HK-2 (cell line): ENCODE measurements around the gene DICER1.

Source experiments
- DNase-seq: peaks from one replicate; pipeline ENCODE4 v3.0.0-alpha.2; 2018; ENCODE audit not compliant: unreplicated experiment

DICER1 gene

DNA sequence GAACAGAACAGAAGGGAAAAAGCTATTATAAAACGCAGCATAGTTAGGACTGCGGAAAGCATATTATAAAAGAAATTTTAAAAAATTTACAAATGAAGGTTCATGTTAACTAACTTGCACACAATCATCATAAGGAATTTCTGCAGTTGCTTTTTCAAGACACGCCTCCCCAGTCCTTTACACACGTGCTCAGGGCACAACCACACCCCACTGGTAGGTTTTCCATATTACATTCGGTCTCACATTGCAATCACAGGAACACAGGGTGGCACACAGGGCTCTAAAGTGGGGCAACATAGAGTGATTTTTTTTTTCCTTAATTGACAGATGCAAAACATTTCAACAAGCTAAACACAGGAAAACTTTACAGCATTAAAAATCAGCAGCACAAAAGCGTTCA, 69.7 kb downstream of the DICER1 start:
- no peak for DNase-seq

DNA sequence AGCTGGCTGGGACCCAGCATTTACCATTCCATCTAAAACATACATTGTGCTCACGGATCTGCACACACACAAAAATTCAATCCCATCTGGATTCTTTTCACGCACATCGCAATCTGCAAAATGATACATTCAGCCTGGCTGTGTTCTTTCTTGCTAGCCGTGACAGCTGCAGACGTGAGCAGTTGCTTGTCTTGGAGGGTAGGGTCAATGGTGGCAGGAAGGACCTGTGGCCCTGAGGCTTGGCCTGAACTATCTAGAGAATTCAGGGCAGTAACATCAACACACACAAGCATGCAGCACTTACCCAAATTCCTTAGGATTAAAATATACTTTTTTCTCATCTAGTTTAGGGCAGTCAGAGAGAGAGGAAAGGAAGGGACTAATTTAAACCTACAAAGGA, 72.0 kb downstream of the DICER1 start:
- DNase-seq: no peak

DNA sequence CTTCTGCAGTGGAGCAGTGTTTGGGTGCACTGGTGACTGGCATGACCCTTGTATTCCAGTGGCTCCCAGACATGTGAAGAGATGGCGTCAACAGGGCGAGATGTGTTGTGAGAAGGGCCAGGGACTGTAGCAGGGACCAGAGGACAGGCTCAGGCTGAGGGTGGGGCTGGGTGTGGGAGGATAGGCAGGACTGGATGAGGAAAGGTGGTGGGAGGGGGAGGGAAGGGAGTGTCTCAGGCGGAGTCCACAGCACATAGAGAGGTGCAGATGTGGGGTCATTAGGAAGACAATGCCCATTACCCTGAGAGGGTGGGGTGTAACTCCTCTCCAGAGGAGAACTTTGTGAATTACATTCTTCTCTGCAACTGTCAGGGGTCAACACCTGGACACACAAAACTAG, 78.5 kb downstream of the DICER1 start:
- DNase-seq: no peak

DNA sequence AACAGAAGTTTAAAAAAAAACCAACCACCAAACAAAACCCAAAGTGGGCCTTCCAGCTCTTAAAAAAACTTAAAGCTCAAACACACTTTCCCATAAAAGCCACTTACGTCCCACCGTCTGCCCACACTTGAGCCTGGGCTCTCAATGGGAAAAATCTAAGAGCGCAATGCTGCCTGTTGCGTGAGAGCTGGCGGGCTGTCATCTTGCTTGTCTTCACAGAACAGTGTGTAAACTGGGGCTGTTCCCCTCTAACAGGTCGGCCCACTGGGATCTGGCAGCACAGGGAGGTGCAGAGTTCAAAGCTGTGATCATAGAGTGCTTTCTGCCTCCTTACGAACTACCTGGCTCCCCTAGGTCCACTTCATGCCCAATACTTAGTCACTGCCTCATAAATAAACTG, 80.0 kb downstream of the DICER1 start:
- DNase-seq: no peak

DNA sequence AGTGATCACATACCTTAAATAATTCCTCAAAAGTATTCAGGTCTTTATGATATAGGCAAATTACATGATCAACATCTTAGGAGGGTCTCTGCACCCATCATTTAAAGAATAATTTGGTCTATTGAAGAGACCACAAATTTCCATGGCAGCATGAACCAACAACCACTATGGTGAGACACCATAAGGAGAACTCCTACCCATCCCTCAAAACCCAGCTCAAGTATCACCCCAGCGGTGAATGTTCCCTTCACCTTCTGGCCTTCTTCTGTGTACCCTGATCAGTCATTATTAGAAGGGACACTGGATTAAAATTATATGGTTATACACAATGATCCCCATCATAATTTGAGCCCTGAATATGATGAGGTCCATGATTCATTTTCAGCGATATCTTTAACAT, 81.5 kb downstream of the DICER1 start:
- DNase-seq: no peak

DNA sequence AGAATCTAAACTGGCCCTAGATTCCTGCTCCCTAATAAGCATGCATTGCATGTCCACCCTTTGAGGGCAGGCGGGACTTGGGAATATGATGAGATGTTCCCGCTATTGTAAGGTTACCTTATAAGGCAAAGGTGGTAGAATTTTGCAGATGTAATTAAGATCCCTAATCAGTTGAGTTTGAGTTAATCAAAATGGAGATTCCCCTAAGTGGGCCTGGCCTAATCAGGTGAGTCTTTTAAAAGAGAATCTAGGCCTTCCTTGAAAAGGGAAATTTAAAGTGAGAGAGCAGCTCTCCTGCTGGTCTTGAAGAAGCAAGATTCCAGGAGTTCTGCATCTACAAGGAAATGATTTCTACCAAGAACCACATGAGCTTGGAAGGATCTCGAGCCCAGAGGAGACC, 83.4 kb downstream of the DICER1 start:
- no peak for DNase-seq

DNA sequence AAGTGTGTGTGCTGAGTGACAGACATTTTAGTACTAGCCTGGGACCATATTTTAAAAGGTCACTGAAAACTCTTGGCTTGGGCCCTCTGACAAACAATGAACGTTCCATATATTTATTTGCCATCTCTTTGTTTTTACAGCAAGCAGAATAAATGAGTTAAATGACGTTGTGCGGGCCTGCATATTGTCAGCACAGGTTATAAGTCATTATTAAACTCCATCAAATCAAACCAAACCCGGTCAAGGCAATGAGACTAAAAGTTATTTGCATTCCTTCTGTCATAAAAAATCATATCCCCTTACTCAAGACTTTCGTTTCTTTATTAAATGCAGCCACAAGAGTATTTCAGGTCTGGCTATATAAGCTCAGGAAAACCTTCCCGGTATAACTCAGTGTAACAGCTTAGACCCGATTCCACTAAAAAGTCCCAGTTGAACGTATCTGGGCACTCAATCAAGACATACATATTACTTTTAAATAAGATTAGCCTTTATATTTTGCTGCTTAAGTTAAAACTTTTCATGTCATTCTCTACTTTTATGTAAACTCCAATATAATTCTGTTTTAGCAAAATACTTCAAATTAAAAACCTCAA, 84.9 kb downstream of the DICER1 start:
- no peak for DNase-seq

DNA sequence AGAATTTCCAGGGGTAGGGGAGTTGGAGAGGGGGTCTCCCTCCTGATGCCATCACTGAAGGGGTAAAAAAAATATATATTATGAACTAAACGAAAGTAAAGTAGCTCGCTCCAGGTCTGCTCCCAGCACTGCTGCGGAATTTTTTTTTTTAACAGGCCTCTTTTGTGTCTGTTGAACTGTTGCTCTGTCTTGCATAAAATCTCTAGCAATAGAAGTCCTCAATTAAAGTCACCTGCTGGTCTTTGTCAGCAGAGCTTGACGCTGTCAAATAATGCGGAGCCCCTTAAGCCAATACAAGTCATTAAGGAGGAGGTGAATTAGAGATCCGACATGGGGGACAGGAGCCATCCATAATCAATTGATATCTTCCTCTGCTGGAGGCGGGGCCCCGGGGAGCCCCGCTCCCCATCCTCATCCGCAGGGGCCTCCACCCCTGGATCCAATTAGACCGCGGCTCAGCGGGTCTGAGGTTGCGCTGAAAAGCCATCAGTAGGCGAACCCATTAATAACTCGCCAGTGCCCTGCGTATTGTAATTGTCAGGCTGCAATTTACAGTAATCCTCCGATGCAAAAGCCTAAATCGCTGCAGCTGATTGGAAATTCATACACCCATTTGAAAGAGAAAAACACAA, 85.6 kb downstream of the DICER1 start:
- no peak for DNase-seq

DNA sequence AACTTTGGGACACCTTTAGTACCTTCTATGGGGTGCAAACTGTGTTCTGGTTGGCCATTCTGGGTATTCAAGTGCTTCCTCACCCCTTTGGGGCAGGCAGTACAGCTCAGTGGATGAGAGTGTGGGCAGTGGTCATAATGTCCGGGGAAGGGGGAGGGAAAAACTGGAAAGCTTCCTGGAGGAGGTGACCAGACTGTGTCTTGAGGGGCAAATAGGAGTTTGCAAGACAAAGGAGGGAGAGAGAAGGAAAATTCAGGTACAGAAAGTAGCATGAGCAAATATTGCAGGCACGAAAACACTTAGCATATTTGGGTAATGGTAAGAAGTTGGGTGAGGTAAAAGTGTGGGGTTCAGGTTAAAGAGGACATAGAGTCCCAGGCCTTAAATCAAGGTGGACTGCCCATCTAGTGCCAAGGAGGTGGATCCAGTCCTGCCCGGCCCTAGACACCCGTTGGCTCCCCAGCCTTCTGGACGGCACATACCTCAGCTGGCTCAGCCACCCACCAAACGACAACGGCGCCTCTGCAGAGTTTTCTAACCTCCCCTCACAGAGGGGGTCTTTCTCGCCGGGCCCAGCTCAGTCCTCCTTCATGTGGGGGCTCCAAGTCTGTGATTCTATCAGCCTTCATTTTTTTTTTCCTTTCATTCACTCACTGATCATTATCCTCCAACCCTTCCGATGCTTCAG, 86.4 kb downstream of the DICER1 start:
- no peak for DNase-seq

DNA sequence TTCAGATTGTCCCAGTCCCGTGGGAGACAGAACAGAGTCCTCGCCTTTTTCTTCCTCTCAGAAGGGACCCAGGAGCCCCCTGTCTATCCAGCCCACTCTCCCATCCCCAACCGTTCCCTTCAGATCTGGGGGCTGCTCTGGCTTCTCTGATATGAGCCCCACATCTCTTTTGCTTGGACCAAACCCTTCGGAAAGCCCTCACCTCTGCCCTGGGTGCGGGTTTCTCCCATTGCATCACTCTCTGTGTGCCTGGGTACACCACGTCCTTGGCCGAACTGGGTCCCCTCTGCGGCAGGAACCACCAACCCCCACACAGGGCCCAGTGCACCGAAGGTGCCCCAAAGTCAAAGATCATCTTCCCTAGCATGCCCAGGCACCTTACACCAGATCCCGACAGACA, 87.8 kb downstream of the DICER1 start:
- DNase-seq: no peak

DNA sequence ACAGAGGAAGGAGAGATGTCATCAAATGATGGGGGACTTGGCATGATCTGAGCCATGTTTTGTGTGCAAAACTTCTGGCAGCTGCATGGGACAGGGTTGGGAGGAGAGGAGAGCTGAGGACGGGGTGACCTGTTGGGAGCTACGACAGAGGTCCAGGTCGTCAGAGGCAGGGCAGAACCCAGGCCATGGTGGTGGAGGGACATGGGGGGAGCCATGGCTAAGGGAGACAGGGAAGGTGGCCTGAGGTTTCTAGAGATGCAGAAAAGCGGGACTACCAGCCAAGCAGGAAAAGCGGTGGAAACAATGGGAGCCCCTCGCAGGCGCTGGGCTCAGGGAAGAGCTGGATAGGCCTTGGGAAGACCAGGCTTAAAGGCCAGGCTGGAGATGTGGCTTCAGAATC, 88.3 kb downstream of the DICER1 start:
- no peak for DNase-seq

DNA sequence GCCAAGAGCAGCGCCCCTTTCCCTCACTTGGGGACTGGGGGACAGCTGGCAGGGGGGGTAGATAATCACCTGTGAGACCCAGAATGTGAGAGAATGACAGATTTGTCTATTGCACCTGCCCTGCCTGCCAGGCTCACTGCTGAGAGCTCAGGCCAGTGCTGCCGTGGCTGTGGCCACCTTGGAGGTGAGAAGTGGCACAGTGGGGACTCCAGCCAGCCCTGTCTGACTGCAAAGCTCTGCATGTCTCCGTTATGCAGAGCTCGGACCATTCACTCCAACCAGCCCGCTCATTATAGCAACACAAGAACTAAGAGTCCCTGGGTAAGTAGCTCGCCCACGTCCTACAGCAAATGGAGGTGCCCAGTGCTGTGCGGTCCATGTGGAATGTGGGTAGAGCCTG, 88.8 kb downstream of the DICER1 start:
- DNase-seq: no peak

DNA sequence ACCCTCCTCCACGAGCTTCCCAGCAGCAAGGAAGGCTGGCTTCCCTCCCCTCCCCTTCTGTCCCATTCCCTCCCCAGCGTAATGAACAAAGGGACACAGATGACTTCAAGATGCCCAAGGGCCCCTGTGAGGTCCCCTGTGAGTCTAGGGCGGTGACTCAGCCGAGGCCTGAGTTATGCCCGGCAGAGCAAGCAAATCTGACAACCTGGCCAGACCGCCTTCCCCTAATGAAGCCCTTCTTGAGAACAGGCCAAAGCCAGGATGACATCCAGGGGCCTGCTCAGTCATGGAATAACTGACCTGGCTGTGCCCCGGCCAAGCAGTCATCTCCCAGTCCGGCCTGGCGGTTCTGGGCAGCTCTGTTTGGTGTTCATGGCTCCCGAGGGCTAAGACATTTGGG, 89.2 kb downstream of the DICER1 start:
- DNase-seq: no peak

DNA sequence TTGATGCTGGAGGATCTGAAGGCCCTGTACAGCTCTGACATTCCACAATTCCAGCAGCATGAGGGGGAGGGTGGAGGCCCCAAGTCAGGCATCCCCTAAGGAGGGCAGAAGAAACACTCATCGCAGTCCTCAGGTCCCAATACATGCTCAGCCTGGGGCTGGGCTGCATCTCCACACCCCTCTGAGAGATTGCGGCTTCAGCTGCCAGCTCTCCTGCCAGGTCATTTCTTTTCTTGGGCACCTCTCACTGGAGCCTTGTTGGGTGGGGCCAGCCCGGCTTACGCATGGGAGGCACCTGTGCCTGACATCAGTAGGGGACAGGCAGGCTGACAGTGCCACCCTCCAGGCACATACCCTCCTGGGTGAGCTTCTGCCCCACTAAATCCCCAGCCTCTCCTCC, 89.8 kb downstream of the DICER1 start:
- no peak for DNase-seq

DNA sequence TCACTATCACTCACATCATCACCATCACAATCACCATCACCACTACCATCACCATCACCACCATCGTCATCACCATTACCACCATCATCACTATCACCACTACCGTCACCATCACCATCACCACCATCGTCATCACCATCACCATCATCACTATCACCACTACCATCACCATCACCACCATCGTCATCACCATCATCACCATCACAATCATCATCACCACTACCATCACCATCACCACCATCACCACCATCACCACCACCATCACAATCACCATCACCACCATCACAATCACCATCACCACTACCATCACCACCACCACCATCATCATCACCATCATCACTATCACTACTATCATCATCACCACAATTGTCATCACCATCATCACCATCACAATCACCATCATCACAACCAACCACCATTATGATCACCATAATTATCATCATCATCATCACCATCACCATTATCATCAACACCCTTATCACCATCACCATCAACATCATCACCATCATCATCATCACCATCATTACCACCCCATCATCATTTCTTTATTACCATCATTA, 90.8 kb downstream of the DICER1 start:
- no peak for DNase-seq

DNA sequence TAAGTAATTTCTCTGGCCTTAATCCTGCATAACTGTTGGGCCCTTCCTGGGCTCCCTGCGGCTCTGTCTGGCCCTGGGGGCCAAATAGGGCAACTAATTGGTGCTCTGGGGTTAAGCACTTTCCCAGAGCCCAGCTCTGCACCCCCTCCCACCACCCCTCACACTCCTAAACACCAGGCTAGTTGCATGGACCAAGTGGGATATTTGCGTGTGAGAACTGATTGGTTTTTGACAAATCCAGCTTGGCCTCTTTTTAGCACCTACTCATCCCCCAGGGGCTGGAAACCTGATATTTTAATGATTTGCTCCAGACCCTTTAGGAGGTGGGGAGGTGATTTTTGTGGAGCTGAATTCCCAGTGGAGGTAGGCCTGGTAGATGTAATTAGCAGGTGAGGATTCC, 91.9 kb downstream of the DICER1 start:
- no peak for DNase-seq

DNA sequence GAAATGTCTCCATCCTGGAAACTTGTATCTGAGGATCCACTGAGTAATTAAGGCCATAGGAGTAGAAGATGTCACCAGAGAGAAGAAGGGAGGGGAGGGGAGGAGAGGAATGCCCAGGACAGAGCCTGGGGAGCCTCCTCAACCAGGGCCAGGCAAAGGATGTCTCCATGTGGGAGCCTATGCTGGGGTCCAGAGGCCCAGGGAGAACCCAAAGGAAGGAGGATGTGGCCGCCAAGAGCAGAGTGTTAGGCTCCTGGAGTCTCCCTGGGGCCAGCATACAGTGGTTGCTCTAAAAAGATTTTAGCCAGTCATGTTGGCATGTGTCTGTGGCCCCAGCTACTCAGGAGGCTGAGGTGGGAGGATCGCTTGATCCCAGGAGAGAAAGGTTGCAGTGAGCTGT, 92.6 kb downstream of the DICER1 start:
- no peak for DNase-seq

DNA sequence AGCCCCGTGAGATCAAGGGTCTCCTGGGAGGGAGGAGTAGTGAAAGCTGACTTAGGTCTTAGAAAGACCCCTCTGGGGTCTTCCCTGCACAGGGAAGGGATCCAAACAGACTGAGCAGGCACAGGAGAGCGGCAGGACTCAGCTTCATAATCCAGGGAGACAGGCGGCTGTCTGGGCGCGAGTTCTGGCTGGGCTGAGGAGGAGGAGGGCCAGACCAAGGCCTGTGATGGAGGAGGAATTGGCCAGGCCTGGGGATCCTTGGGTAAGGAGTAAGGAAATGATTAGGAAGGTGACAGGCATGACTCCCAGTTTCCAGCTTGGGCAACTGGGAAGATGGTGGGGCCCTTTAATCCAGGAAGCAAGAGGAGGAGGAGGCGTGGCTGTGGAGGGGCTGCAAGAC, 93.1 kb downstream of the DICER1 start:
- no peak for DNase-seq

DNA sequence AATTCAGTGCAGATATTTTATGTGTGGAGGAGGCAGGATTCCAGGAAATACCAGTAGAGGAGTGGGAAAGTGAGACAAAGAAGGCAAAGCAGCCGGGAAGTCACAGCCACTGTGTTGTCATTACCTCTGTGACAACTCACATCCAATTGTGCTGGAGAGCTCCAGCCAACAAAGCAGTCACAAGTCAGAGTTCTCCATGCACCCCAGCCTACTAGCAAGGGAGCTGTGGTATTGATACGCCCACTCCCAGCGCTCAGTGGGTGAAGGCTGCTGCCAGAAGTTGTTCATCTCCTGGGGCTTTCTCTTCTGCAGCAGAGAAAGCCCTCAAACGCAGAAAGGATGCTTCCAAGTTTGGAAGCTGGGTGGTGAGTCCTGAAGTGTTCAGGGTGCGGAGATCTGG, 93.9 kb downstream of the DICER1 start:
- DNase-seq: no peak

DNA sequence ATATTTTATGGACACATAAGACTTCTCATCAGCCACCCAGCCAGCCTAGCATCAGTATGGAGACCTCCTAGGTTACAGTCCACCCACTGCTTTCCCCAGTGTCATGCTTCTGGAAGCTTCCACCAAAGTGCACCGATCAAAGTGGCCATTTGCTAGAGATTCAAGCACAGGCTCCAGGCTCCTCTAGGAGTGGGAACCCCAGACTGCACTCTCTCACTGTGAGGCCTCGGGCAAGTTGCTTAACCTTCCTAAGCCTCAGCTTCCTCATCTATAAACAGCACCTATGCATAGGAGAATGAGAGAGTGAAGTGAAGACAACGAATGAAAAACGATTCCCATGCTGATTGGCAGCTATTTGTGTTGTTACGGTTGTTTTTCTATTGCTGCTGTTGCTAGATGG, 94.4 kb downstream of the DICER1 start:
- no peak for DNase-seq

DNA sequence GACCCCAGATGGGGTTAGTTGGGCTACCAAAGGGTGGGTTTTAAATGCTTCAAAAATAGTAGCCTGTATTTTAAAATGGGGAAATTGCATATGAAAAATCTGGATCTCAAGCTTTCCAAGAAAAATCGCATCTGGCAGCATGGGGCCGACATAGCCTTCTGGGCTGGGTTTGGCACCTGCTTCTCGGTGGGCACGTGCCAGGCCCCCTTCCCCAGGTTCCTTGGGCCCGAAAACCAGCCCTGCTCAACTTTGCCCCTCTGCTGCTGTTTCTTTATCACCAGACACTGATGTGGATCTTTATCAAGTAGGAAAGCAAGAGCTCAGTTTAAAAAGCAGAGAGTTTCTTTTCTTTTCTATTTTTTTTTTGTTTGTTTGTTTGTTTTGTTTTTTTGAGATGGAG, 95.1 kb downstream of the DICER1 start:
- no peak for DNase-seq

DNA sequence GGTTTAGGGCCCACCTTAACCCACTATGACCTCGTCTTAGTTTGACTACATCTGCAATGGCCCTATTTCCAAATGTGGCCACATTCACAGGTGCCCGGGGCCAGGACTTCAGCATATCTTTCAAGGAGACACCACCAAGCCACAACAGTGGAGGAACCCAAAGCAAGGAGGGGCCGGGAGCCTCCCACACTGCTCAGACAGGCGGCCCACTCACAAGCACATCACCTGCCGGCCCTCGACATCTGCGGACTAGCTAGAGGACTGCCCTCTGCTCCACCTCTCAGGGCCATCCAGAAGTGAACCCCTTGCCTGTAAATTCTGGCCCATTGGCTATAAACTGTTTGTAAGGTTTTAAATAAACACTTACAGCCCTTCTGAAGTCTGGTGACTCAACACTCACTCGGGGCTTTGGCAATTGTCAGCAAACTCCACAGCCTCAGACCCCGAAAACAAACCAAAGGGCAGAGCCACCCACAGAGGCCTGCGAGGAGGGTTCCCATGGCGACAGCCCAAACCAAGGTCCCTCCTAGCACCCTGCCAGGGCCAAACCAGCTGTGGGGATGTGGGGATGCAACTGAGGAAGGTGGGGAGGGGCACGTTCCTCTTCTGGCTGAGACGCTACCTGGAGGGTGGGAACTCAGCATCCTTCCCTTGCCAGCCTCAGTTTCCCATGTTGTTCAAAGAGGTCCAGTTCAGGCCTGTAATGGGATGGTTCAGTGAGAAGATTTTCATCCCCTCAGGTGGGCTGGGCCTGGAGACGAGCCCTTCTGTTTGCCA, 95.8 kb downstream of the DICER1 start:
- DNase-seq: no peak

DNA sequence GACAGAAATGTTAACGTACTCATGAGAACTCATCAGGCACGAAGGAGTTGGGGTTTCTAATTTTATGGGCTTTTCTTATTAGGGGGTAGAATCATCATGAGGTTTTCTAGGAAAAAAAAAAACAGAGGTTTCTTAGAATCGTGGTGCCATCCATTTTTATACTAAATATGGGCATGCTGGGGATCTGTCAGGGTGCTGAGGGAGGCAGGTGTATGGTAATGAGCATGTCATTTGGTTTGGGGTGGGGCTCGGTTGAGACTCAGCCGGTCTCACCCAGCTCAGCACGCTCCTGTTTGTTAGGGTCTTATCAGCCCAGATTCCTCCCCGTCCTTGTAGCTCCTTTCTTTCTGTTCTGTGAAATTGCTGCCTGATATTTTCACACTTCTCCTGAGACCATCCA, 98.2 kb downstream of the DICER1 start:
- DNase-seq: no peak
